Right lobe of liver (tissue), 6 donors: ENCODE results near the gene SDC4. TPM values are rescaled to one million over a fixed set of nuclear protein-coding genes. Genes with fewer than 3 reads are reported as not detected.
A peak's percentile ranks its signal among the peaks of the same experiment; 100 is the strongest.

Source experiments
- ATAC-seq, 4 donors: fragments of 200-7000 bp; cut with Tn5 transposase; one replicate each; pipeline ENCODE4 v1.9.1; 2020; ENCODE audit warnings: mild to moderate bottlenecking in 4 of 4, moderate library complexity in 4 of 4
- DNase-seq, 3 donors: peaks; one replicate each; pipeline ENCODE4 v3.0.0-alpha.2; 2020
- H3K27ac ChIP-seq, 3 donors: fragments of 200-600 bp; one replicate each; pipeline ENCODE4 v1.8.0; 2022
- H3K27me3 ChIP-seq, 2 donors: fragments of 200-600 bp; one replicate each; pipeline ENCODE4 v1.8.0; 2022
- H3K36me3 ChIP-seq, 4 donors: fragments of 200-600 bp; sonication (generic) in 1 of 4; one replicate each; pipeline versions ENCODE4 v1.5.1 to v1.8.0; 2017 to 2022; ENCODE audit warnings: control low read depth in 1 of 4
- H3K4me1 ChIP-seq, 4 donors: fragments of 200-600 bp; sonication (generic) in 1 of 4; one replicate each; pipeline versions ENCODE4 v1.5.1 to v1.8.0; 2017 to 2022; ENCODE audit warnings: control low read depth in 1 of 4
- H3K4me3 ChIP-seq, 3 donors: fragments of 200-600 bp; one replicate each; pipeline ENCODE4 v1.8.0; 2022
- H3K9me3 ChIP-seq, 4 donors: fragments of 200-600 bp; sonication (generic) in 1 of 4; one replicate each; pipeline versions ENCODE4 v1.5.1 to v1.8.0; 2017 to 2022; ENCODE audit warnings: control low read depth in 1 of 4
- POLR2A ChIP-seq: fragments of 450-650 bp; IDR thresholded peaks from one replicate; pipeline ENCODE4 v1.6.1; 2017; ENCODE audit warnings: antibody characterized with exemption, mild to moderate bottlenecking
- WGBS: methylation state at CpG from one replicate; pipeline ENCODE4 v1.1.6; 2018; ENCODE audit warnings: low coverage, low lambda C conversion rate; ENCODE audit not compliant: insufficient coverage; ENCODE audit errors: missing lambda C conversion rate; 5-methylcytosine and 5-hydroxymethylcytosine counted together
- intact Hi-C, 2 donors: fragments of 100-400 bp; cut with DNase I; formaldehyde crosslinking; loops; one replicate each; pipeline versions ENCODE4 v1.11.2 to v1.14.1; 2022
- total RNA-seq, 6 experiments: library from RNA; depleted of rRNA in 2 of 6; stranded (reverse); fragments of >200 nt in 2 of 6; fragmentation: NEBNext Ultra II Directional in 3 of 6; extraction: Animal tissue kit (Norgen Biotek cat#: 25700) in 3 of 6; gene quantifications; one replicate each; pipeline versions ENCODE4 v1.1.0 to v1.2.4, GENCODE V29; 2016 to 2023
- TF ChIP-seq, protein P1 (sequence below), 4 donors: fragments of 200-600 bp in 3 of 4; fragments of 450-650 bp in 1 of 4; IDR thresholded peaks; one replicate each; pipeline versions ENCODE4 v1.5.1 to v1.8.0; 2016 to 2022; ENCODE audit warnings: antibody characterized with exemption in 4 of 4, mild to moderate bottlenecking in 2 of 4
- donor health status: DM: no; HTN: yes; CAD: no.
- donor health status: DM: no; HTN: no; CAD: no.
- donor health status: DM: no; HTN: no; CAD: no.
- donor health status: DM: no; HTN: yes; CAD: no.
- donor health status: DM: no; HTN: yes; CAD: no.

The SDC4 gene
- total RNA-seq, 6 experiments from 2014 or later, result 84.3 to 373 (median 116) TPM

DNA sequence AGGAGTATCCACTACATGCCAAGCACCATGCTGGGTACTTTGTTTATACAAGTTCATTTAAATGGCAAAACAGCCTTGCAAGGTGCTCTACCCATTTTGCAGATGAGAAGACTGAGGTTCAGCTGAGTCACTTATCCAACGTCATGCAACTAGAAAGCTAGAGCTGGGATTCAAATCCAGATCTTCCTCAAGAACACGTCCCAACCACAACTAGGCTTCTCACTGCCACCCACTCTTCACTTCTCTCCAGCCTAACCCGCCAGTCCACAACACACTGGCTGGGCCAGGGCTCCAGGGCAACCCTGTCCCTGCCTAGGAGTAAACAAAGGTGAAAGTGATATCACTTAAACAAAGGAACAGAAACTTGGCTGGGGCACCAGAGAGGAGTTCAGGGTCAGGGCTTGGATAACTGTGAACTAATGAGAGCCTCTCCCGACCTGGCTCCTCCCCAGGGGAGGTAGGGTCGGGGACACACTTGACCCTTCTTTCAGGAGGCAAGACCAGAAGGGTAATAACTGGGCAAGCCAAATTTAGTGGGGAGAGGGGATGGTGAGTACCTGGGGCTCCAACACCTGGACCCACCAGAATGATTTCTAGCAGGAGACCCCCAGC, 7.9 kb downstream of the SDC4 start:
- ATAC-seq (peak; percentile 19 to 61 (median 44)), DNase-seq (peak; percentile 65 to 90 (median 88))
- intact Hi-C loops, result no loop called here
- Histone ChIP-seq H3K27me3 (no peaks in the 10 kb centered on the region), H3K27ac (peak overlapping the region; percentile 91 to 99 (median 97)), H3K4me1 (peaks cover 0 to 78% (median 32%) of the 10 kb centered on the region in 4 donors), H3K36me3 (peaks cover 0 to 15% (median 6%) of the 10 kb centered on the region in 4 donors), H3K4me3 (peak overlapping the region in 1 of 3 donors; percentile 90), H3K9me3 (no peaks in the 10 kb centered on the region)
- peak; percentile 56 for TF ChIP-seq POLR2A
- TF ChIP-seq, protein P1, sequence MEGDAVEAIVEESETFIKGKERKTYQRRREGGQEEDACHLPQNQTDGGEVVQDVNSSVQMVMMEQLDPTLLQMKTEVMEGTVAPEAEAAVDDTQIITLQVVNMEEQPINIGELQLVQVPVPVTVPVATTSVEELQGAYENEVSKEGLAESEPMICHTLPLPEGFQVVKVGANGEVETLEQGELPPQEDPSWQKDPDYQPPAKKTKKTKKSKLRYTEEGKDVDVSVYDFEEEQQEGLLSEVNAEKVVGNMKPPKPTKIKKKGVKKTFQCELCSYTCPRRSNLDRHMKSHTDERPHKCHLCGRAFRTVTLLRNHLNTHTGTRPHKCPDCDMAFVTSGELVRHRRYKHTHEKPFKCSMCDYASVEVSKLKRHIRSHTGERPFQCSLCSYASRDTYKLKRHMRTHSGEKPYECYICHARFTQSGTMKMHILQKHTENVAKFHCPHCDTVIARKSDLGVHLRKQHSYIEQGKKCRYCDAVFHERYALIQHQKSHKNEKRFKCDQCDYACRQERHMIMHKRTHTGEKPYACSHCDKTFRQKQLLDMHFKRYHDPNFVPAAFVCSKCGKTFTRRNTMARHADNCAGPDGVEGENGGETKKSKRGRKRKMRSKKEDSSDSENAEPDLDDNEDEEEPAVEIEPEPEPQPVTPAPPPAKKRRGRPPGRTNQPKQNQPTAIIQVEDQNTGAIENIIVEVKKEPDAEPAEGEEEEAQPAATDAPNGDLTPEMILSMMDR (IDR thresholded peaks at IDR 0.05), result no peak
- WGBS, result 16% methylated on average over 5 of the region's 5 CpGs

DNA sequence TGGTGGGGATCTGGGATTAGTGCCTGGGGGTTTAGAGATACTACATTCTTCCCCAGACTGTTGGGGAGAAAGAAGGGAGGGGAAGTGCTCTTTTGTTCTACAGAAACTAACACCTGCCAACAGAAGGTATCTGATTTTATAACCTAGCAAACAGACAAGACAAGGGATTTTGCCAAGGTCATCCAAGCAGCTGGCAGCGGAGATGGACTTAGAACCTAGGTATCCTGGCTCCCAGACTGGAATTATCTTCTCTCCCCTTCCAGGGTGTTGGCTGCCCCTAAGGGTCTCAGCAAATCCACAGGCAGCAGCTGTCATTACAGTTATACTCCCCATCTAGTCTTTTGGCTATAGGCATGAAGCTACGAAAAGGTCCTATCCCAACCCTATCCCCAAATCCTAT, 8.4 kb downstream of the SDC4 start:
- DNase-seq (peak in 1 of 3 donors; percentile 67), ATAC-seq (peak in 1 of 4 donors; percentile 0)
- Histone ChIP-seq H3K4me3 (peak overlapping the region in 1 of 3 donors; percentile 11), H3K36me3 (peaks cover 0 to 21% (median 9%) of the 10 kb centered on the region in 4 donors), H3K27me3 (no peaks in the 10 kb centered on the region), H3K27ac (peak overlapping the region; percentile 91 to 99 (median 97)), H3K4me1 (peaks cover 0 to 77% (median 32%) of the 10 kb centered on the region in 4 donors), H3K9me3 (no peaks in the 10 kb centered on the region)
- intact Hi-C loops, result no loop called here
- TF ChIP-seq, protein P1 (IDR thresholded peaks at IDR 0.05), result no peak
- no peak for TF ChIP-seq POLR2A
- WGBS, result 67% methylated on average over 1 of the region's 2 CpGs

DNA sequence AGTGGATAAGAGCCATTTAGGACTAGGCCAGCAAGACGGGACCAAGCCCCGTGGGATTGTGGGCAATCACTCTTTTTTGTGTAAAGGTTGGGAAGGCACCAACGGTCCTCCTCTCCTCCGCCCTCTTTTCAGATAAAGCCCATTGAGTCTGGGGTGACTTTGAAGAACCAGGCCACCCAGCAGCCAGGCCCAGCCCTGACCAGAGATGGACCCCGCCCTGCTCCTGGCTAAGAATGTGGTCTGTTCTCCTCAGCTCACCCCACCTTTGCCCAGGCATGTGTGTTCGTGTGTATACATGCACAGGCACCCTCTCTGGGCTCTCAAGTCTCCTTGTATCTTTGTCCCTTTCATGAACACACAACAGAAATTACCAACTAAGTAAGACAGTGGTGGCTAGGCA, 9.1 kb downstream of the SDC4 start:
- ATAC-seq (no peak), DNase-seq (no peak)
- Histone ChIP-seq H3K36me3 (peaks cover 0 to 28% (median 13%) of the 10 kb centered on the region in 4 donors), H3K9me3 (no peaks in the 10 kb centered on the region), H3K27ac (peak overlapping the region; percentile 91 to 99 (median 97)), H3K27me3 (no peaks in the 10 kb centered on the region), H3K4me3 (no peak overlapping the region), H3K4me1 (peaks cover 0 to 70% (median 32%) of the 10 kb centered on the region in 4 donors)
- TF ChIP-seq, protein P1 (IDR thresholded peaks at IDR 0.05), result no peak
- no peak for TF ChIP-seq POLR2A
- intact Hi-C loops, result no loop called here
- WGBS, result 40% methylated on average over 5 of the region's 6 CpGs

DNA sequence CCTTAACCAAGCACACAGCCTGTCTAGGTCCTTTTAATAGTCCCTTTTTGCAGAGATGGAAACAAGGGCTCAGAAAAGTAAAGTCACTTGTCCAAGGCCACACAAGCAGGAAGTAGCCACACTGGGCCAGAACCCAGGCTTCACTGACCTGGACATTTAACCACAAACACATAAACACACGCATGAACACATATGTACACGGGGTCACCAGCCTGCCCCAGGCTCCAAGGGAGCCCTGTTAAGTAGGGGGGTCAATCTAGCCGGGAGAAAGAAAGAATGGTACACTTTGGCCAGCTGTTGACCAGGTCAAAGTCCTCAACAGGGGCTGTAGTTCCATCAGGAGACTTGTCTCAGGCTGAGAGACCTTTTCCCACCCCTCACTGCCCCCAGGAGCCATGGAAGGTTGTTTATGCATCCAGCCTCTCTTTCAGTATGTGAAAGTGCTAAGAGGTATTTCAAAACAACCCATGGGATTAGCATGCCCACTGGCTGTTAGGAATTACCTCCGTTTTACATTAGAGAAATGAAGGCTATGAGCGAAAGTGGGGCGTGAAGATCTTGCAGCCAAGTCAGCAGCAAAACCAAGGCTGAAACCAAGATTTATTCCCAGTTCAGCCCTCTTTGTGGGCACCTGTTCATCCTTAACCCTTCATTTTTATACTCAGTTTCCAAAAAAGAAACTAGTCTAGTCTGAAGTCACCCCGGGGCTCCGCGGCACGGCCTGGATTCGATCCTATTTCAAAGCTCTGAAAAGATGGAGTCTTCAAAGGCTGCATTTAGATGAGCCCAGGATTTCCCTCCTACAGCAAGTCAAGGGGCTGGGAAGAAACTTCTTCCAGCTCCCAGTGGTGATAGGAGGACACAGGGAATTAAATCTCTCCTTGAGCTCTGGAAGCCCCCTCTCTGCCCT, 9.8 kb downstream of the SDC4 start:
- DNase-seq (no peak), ATAC-seq (peak in 1 of 4 donors; percentile 1)
- 50% methylated on average over 11 of the region's 11 CpGs for WGBS
- peak overlapping the region; percentile 91 to 99 (median 97) for H3K27ac ChIP-seq
- peak overlapping the region in 2 of 3 donors; percentile 5 to 35 for H3K4me3 ChIP-seq
- TF ChIP-seq POLR2A, result no peak
- TF ChIP-seq, protein P1 (IDR thresholded peaks at IDR 0.05), result no peak
- peaks cover 0 to 63% (median 32%) of the 10 kb centered on the region in 4 donors for H3K4me1 ChIP-seq
- no peaks in the 10 kb centered on the region for H3K27me3 ChIP-seq
- peaks cover 0 to 35% (median 16%) of the 10 kb centered on the region in 4 donors for H3K36me3 ChIP-seq
- no peaks in the 10 kb centered on the region for H3K9me3 ChIP-seq
- intact Hi-C loops, result no loop called here
